Gastroesophageal sphincter (tissue), 4 donors: Measurements from ENCODE around the gene TNNC1. TPM values are rescaled to one million over a fixed set of nuclear protein-coding genes. Genes with fewer than 3 reads are reported as not detected.
A peak's percentile ranks its signal among the peaks of the same experiment; 100 is the strongest.

Experiments
- ATAC-seq: fragments of 150-250 bp; one replicate; pipeline ENCODE4 v1.9.1; 2016; ENCODE audit warnings: mild to moderate bottlenecking, moderate library complexity
- H3K27ac ChIP-seq, 4 donors: fragments of 200-600 bp; sonication (generic) in 3 of 4; 1 replicate in 3 of 4; 2 replicates in 1 of 4; pipeline ENCODE4 v1.5.1; 2016 to 2019
- H3K27me3 ChIP-seq: fragments of 200-600 bp; sonication (generic); one replicate; pipeline ENCODE4 v1.5.1; 2019
- H3K36me3 ChIP-seq, 2 donors: fragments of 200-600 bp; sonication (generic); one replicate each; pipeline ENCODE4 v1.5.1; 2019; ENCODE audit warnings: control low read depth in 1 of 2
- H3K4me1 ChIP-seq, 3 donors: fragments of 200-600 bp; sonication (generic); 1 replicate in 2 of 3; 2 replicates in 1 of 3; pipeline ENCODE4 v1.5.1; 2016 to 2019; ENCODE audit warnings: control low read depth in 2 of 3
- H3K4me3 ChIP-seq, 2 donors: fragments of 200-600 bp; sonication (generic); one replicate each; pipeline ENCODE4 v1.5.1; 2019; ENCODE audit warnings: mild to moderate bottlenecking in 1 of 2, moderate library complexity in 1 of 2
- H3K9me3 ChIP-seq, 3 donors: fragments of 200-600 bp; sonication (generic); one replicate each; pipeline ENCODE4 v1.5.1; 2017 to 2019; ENCODE audit warnings: control low read depth in 2 of 3
- CTCF ChIP-seq, 4 experiments: fragments of 200-600 bp in 2 of 4; fragments of 450-650 bp in 2 of 4; sonication (generic) in 1 of 4; IDR thresholded peaks; one replicate each; pipeline ENCODE4 v1.5.1; 2017 to 2019; ENCODE audit warnings: antibody characterized with exemption in 4 of 4, mild to moderate bottlenecking in 2 of 4, moderate library complexity in 2 of 4
- EP300 ChIP-seq: sonication (generic); formaldehyde crosslinking; IDR thresholded peaks from one replicate; pipeline ENCODE4 v1.6.1; 2017; ENCODE audit warnings: antibody characterized with exemption, mild to moderate bottlenecking
- POLR2A ChIP-seq, 2 donors: fragments of 450-650 bp; IDR thresholded peaks; one replicate each; pipeline ENCODE4 v1.6.1; 2017; ENCODE audit warnings: antibody characterized with exemption in 2 of 2, mild to moderate bottlenecking in 2 of 2, moderate library complexity in 1 of 2
- POLR2AphosphoS5 ChIP-seq: sonication (generic); formaldehyde crosslinking; IDR thresholded peaks from one replicate; pipeline ENCODE4 v1.6.1; 2017; ENCODE audit warnings: antibody characterized with exemption
- WGBS, 2 donors: methylation state at CpG; one replicate each; pipeline ENCODE4 v1.1.5; 2018; ENCODE audit warnings: low coverage in 1 of 2; 5-methylcytosine and 5-hydroxymethylcytosine counted together
- total RNA-seq, 4 donors: library from RNA; depleted of rRNA; stranded (reverse); fragments of >200 nt; gene quantifications; one replicate each; pipeline ENCODE4 v1.1.0, GENCODE V29; 2016

TNNC1 gene
- total RNA-seq, 4 donors from 2014 or later: 1.9 to 4.6 (median 2.4) TPM; not detected in 1

GRCh38 chr3:52479877-52480575 is 26.2 kb upstream of the TNNC1 start:
- peaks cover 0 to 87% of the 10 kb centered on the region in 2 donors for H3K36me3 ChIP-seq
- peak overlapping the region in 3 of 4 donors; percentile 5 to 83 (median 21) for H3K27ac ChIP-seq
- H3K4me1 ChIP-seq: peaks cover 5 to 27% (median 19%) of the 10 kb centered on the region in 3 donors
- TF ChIP-seq EP300: no peak
- no peak for TF ChIP-seq POLR2AphosphoS5
- TF ChIP-seq POLR2A (IDR thresholded peaks at IDR 0.05): no peak
- TF ChIP-seq CTCF (IDR thresholded peaks at IDR 0.05): no peak
- no peaks in the 10 kb centered on the region for H3K27me3 ChIP-seq
- 81 to 82% methylated on average over 5 to 6 of the region's 16 CpGs for WGBS, 2 donors
- ATAC-seq: no peak
- peak overlapping the region in 1 of 2 donors; percentile 4 for H3K4me3 ChIP-seq
- no peaks in the 10 kb centered on the region for H3K9me3 ChIP-seq

DNA sequence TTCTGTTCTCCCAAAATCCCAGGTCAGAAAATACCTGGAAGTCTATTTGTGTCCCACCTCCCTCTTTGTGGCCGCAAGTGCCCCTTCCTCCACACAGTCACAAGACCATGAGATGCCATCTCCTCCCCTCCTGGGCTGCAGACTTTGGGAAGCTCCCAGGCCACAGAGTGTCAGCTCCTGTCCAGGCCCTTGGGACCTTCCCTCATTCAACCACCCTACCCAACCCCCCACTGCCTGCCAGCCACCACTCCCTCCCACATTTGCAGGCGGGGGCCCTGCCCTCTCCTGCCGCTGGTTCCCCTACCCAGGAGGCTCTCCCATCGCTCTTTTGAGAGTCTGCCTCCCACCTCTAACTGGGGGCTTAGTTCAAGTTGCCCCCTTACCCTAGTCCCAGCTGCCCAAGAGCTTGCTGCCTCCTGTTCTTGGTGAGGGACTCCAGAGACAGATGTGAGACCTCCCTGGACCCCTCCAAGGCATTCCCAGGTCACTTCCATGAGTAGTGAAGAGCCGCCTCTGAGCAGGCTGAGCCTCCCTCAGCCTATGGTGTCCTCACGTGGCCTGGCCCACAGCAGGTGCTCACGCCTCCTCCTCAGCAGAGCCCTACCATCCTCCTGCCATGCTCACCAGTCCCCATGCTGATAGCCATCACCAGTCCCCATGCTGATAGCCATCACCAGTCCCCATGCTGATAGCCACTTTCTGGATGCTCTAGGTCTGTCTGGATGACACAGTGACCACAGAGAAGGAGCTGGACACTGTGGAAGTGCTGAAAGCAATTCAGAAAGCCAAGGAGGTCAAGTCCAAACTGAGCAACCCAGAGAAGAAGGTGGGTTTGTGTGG is 25.4 kb upstream of the TNNC1 start:
- TF ChIP-seq POLR2A (IDR thresholded peaks at IDR 0.05) (no peak), CTCF (IDR thresholded peaks at IDR 0.05) (no peak), POLR2AphosphoS5 (no peak), EP300 (no peak)
- ATAC-seq: no peak
- Histone ChIP-seq H3K27me3 (no peaks in the 10 kb centered on the region), H3K4me3 (no peak overlapping the region), H3K36me3 (peaks cover 0 to 94% of the 10 kb centered on the region in 2 donors), H3K9me3 (no peaks in the 10 kb centered on the region), H3K4me1 (peaks cover 0 to 19% (median 12%) of the 10 kb centered on the region in 3 donors), H3K27ac (peak overlapping the region in 3 of 4 donors; percentile 0 to 83 (median 21))
- 83% methylated on average over 1 of the region's 7 CpGs; no CpG with 5 or more reads in 1 of the 2 donors for WGBS, 2 donors

DNA sequence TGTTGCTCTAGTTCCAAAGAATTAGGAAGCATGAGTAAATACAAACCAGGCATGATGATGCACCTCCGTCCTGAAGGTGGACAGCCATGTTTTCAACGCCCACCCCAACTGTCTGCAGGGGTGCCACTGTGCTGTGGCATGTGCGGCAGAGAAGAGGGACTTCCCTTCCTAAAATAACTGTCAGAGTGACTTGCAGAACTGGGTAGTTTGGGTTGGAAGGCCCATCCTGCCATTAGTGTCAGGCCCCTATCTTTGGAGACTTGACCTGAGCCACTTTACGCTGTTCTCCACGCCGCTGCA is 23.9 kb upstream of the TNNC1 start:
- H3K36me3 ChIP-seq: peaks cover 0 to 100% of the 10 kb centered on the region in 2 donors
- 88% methylated on average over 3 of the region's 6 CpGs; no CpG with 5 or more reads in 1 of the 2 donors for WGBS, 2 donors
- no peak for TF ChIP-seq EP300
- no peak for TF ChIP-seq CTCF (IDR thresholded peaks at IDR 0.05)
- no peak for TF ChIP-seq POLR2A (IDR thresholded peaks at IDR 0.05)
- no peak for TF ChIP-seq POLR2AphosphoS5
- H3K4me1 ChIP-seq: peaks cover 0 to 4% (median 0%) of the 10 kb centered on the region in 3 donors
- no peak overlapping the region for H3K27ac ChIP-seq
- H3K4me3 ChIP-seq: no peak overlapping the region
- no peaks in the 10 kb centered on the region for H3K27me3 ChIP-seq
- H3K9me3 ChIP-seq: no peaks in the 10 kb centered on the region
- no peak for ATAC-seq

DNA sequence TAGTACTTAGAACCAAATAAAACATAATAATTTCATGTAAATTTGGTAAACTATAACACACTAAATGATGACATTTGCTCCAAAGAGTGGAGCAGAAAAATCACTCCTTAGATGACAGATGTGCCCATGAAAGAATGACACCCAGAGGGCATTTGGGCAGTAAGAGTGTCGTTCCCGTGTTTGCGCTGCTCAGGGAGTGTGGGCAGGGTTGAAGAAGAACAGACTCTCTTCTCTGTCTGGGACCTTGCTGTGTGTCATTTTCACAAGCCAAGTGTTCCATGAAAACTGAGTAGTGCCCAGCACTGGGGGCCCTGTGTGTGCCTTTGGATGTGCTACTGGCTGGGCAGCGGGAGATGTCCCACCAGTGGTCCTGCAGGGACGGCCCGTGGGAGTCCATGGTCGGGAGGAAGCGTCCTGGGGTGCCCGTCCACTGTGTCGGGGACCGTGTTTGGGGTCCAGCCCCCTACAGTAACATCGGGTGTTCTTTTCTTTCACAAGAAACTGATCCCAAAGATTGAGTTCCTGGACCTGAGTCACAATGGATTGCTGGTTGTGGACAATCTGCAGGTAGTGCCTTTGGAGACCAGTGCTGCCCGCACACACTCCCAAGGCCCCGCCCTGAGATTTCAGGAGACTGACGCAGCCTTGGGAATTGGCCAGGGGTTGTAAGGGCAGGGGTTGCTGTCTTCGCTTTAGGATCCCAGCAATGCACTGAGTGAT is 23.4 kb upstream of the TNNC1 start:
- H3K9me3 ChIP-seq: no peaks in the 10 kb centered on the region
- peaks cover 0 to 4% (median 0%) of the 10 kb centered on the region in 3 donors for H3K4me1 ChIP-seq
- H3K27ac ChIP-seq: no peak overlapping the region
- H3K27me3 ChIP-seq: no peaks in the 10 kb centered on the region
- no peak overlapping the region for H3K4me3 ChIP-seq
- WGBS, 2 donors: 85 to 96% methylated on average over 3 to 9 of the region's 16 CpGs
- no peak for ATAC-seq
- H3K36me3 ChIP-seq: peaks cover 0 to 100% of the 10 kb centered on the region in 2 donors
- no peak for TF ChIP-seq POLR2AphosphoS5
- TF ChIP-seq EP300: no peak
- no peak for TF ChIP-seq CTCF (IDR thresholded peaks at IDR 0.05)
- no peak for TF ChIP-seq POLR2A (IDR thresholded peaks at IDR 0.05)
